Hematopoietic multipotent progenitor cell treated with erythropoietin and hydrocortisone succinate and interleukin-3 and kit ligand, for 4 days (in vitro differentiated cells): ENCODE results near the gene SERINC2.

Experiments
- DNase-seq: peaks from one replicate; pipeline ENCODE4 v3.0.0-alpha.2; 2015

The SERINC2 gene

GRCh38 chr1:31412732-31413404 is at the start of gene SERINC2:
TSS of gene SERINC2 (plus strand) at chr1:31413213. CDS start at chr1:31413266, 53 bp downstream.
- DNase-seq = peak; percentile 31

GRCh38 chr1:31364561-31365250 is 48.3 kb upstream of the SERINC2 start:
- DNase-seq = no peak

GRCh38 chr1:31366796-31367195 is 46.2 kb upstream of the SERINC2 start:
- no peak for DNase-seq

- peak; percentile 52 for DNase-seq
These were observed 44.4 kb upstream of the SERINC2 start for GRCh38 chr1:31368611-31369107.

- DNase-seq = no peak
These were observed 43.0 kb upstream of the SERINC2 start for GRCh38 chr1:31370021-31370420.

- DNase-seq = no peak
These were observed 42.4 kb upstream of the SERINC2 start for GRCh38 chr1:31370565-31370964.

- no peak for DNase-seq
These were observed 41.7 kb upstream of the SERINC2 start for GRCh38 chr1:31371121-31371959.

GRCh38 chr1:31372051-31372450 is 41.0 kb upstream of the SERINC2 start:
- no peak for DNase-seq

GRCh38 chr1:31372751-31373055 is 40.3 kb upstream of the SERINC2 start:
- no peak for DNase-seq

GRCh38 chr1:31373056-31373896 is 39.7 kb upstream of the SERINC2 start, which contains the start of gene FABP3:
TSS of gene FABP3 (minus strand) at chr1:31373076. CDS start at chr1:31373014, 62 bp downstream.
- peak; percentile 73 for DNase-seq

GRCh38 chr1:31373897-31374486 is 39.0 kb upstream of the SERINC2 start:
- no peak for DNase-seq

GRCh38 chr1:31374511-31375196 is 38.4 kb upstream of the SERINC2 start:
- DNase-seq = no peak

GRCh38 chr1:31376375-31377134 is 36.5 kb upstream of the SERINC2 start:
- DNase-seq = no peak

GRCh38 chr1:31377364-31377863 is 35.6 kb upstream of the SERINC2 start:
- DNase-seq = no peak

- no peak for DNase-seq
These were observed 35.0 kb upstream of the SERINC2 start for GRCh38 chr1:31378001-31378400.

- DNase-seq = no peak
These were observed 32.8 kb upstream of the SERINC2 start for GRCh38 chr1:31380181-31380580.

- DNase-seq = no peak
These were observed 31.4 kb upstream of the SERINC2 start for GRCh38 chr1:31381394-31382294.

GRCh38 chr1:31382379-31382989 is 30.5 kb upstream of the SERINC2 start:
- no peak for DNase-seq

GRCh38 chr1:31383967-31384366 is 29.0 kb upstream of the SERINC2 start:
- no peak for DNase-seq
